Pancreas (tissue), 10 donors: Measurements from ENCODE around the gene SP5. TPM values are rescaled to one million over a fixed set of nuclear protein-coding genes. Genes with fewer than 3 reads are reported as not detected.
"Not testable (repeated sequence)": the region's sequence is repeated elsewhere in the genome, so short reads cannot be mapped to it uniquely, and the experiment has no call there.

Experiments
- ATAC-seq, 4 donors: fragments of 200-7000 bp; cut with Tn5 transposase; one replicate each; pipeline versions ENCODE4 v1.8.0 to v1.9.1; 2020; ENCODE audit warnings: mild to moderate bottlenecking in 4 of 4, moderate library complexity in 4 of 4
- DNase-seq, 6 donors: peaks; one replicate each; pipeline ENCODE4 v3.0.0-alpha.2; 2020
- FAIRE-seq: peaks from 2 replicates; lab custom pipeline; 2012; peaks lifted over from hg19 to GRCh38; lab: Jason Lieb, UNC
- H3K27ac ChIP-seq, 4 donors: fragments of 200-600 bp; sonication (generic); 1 replicate in 3 of 4; 2 replicates in 1 of 4; pipeline versions ENCODE4 v1.5.0 to v1.8.0; 2020
- H3K27me3 ChIP-seq, 4 donors: fragments of 200-600 bp; one replicate each; pipeline ENCODE4 v1.8.0; 2021
- H3K36me3 ChIP-seq, 3 donors: fragments of 200-600 bp; sonication (generic) in 1 of 3; one replicate each; pipeline versions ENCODE4 v1.5.0 to v1.8.0; 2020 to 2021
- H3K4me1 ChIP-seq, 3 donors: fragments of 200-600 bp; one replicate each; pipeline ENCODE4 v1.8.0; 2021
- H3K4me3 ChIP-seq, 4 donors: fragments of 200-600 bp; sonication (generic) in 2 of 4; one replicate each; pipeline versions ENCODE4 v1.5.0 to v1.8.0; 2020 to 2021
- H3K9me3 ChIP-seq, 4 donors: fragments of 200-600 bp; one replicate each; pipeline ENCODE4 v1.8.0; 2021
- WGBS, 2 donors: extraction: QIAGEN DNeasy Blood & Tissue Kit; methylation state at CpG; one replicate each; pipeline ENCODE4 v1.1.7; 2013; 5-methylcytosine and 5-hydroxymethylcytosine counted together
- intact Hi-C, 3 donors: fragments of 100-400 bp; cut with DNase I; formaldehyde crosslinking; loops; one replicate each; pipeline versions ENCODE4 v1.11.1 to v1.14.2; 2022
- polyA plus RNA-seq, 2 donors: library from polyadenylated mRNA; stranded (reverse); fragments of 200-250 nt; gene quantifications; one replicate each; pipeline ENCODE4 v1.2.3, GENCODE V29; 2013
- total RNA-seq, 6 donors: library from RNA; stranded (reverse); fragmentation: NEBNext Ultra II Directional in 4 of 6; extraction: Animal tissue kit (Norgen Biotek cat#: 25700) in 4 of 6; gene quantifications; one replicate each; pipeline versions ENCODE4 v1.2.1 to v1.2.4, GENCODE V29; 2021 to 2023
- TF ChIP-seq, protein P1 (sequence below), 4 donors: fragments of 200-600 bp; sonication (generic) in 3 of 4; IDR thresholded peaks; one replicate each; pipeline versions ENCODE4 v1.5.0 to v1.8.0; 2021; ENCODE audit warnings: antibody characterized with exemption in 4 of 4
- donor health status: healthy with polysubstance abuse.
- donor health status: DM: no; HTN: no; CAD: no; lungs with moderate emphysema.
- donor health status: DM: no; HTN: no; CAD: no.
- donor health status: control.
- donor health status: control.
- donor health status: Bipolar disorder and iron deficiency.
- donor health status: DM: yes; HTN: yes; CAD: no.
- donor health status: DM: no; HTN: no; CAD: no.
- donor health status: DM: no; HTN: no; CAD: no.
- donor health status: DM: yes; HTN: yes; CAD: no.

Gene SP5
- total and polyA plus RNA-seq, 8 donors, result 0.08 to 2.1 (median 0.28) TPM; not detected in 1

DNA sequence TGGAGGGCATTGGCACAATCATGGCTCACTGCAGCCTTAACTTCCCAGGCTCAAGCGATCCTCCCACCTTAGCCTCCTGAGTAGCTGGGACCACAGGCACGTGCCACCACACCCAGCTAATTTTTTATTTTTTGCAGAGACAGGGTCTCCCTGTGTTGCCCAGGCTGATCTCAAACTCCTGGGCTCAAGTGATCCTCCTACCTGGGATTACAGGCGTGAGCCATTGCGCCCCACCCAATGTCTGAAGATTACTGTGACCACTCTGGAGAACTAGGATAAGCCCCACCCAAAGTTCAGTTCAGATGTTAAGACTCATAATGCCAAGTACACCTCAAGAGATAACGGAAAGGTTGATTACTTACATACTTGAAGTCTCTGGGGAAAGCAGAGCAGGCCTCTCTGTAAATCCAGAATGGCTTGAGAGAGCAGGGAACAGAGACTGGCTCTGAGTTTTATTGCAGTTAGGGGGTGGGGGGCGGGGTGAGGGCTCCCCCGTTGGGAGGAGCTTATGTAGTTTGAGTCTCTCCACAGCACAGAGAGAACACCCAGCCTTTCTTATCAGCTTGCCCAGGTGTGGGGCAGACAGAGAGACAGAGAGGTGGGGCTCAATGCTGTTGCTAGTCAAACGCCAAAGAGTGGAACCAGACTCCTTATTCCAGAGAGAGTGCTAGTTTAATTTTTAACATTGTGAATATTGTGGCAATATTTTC, 28.5 kb downstream of the SP5 start:
- 62 to 65% methylated on average over 8 of the region's 8 CpGs for WGBS, 2 donors
- DNase-seq (no peak), FAIRE-seq (no peak), ATAC-seq (peak in 1 of 4 donors; percentile 17)
- no peaks in the 10 kb centered on the region for H3K9me3 ChIP-seq
- no peaks in the 10 kb centered on the region for H3K27me3 ChIP-seq
- no peak overlapping the region for H3K27ac ChIP-seq
- H3K36me3 ChIP-seq, result no peaks in the 10 kb centered on the region
- intact Hi-C loops, result no loop called here
- H3K4me1 ChIP-seq, result no peaks in the 10 kb centered on the region
- TF ChIP-seq, protein P1, sequence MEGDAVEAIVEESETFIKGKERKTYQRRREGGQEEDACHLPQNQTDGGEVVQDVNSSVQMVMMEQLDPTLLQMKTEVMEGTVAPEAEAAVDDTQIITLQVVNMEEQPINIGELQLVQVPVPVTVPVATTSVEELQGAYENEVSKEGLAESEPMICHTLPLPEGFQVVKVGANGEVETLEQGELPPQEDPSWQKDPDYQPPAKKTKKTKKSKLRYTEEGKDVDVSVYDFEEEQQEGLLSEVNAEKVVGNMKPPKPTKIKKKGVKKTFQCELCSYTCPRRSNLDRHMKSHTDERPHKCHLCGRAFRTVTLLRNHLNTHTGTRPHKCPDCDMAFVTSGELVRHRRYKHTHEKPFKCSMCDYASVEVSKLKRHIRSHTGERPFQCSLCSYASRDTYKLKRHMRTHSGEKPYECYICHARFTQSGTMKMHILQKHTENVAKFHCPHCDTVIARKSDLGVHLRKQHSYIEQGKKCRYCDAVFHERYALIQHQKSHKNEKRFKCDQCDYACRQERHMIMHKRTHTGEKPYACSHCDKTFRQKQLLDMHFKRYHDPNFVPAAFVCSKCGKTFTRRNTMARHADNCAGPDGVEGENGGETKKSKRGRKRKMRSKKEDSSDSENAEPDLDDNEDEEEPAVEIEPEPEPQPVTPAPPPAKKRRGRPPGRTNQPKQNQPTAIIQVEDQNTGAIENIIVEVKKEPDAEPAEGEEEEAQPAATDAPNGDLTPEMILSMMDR (IDR thresholded peaks at IDR 0.05), result no peak
- H3K4me3 ChIP-seq, result no peak overlapping the region

DNA sequence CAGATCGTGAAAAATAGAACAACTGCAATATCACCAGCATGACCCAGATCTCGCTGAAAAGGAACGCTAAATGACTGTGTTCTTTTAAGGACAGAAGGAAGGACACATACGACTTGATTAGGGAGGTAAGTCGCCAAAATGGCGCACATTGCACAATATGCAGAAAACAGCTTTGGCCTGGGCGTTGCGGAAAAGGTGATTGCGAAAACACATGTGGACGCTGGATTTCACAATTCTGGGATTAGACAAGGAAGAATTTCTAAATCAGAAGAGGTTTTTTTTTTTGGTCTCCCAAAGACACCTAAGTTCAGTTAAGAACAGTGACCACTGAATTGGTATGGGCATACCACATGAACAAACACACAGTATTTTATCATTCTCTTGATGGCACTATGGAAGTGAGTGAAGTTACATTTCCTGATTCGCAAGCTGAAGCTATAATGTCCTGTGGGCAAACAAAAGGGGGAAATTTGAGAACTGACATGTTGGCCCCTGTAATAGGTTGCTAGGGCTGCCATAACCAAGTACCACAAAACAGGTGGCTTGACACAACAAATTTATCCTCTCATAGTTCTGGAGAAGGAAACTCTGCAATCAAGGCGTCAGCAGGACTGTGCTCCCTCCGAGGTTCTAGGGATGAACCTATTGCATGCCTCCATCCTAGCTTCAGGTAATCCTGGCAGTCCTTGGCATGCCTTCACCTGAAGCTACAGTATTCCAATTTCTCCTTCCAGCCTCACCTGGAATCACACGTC, 29.3 kb downstream of the SP5 start:
- no peak for ATAC-seq
- no peaks in the 10 kb centered on the region for H3K4me1 ChIP-seq
- no peaks in the 10 kb centered on the region for H3K36me3 ChIP-seq
- H3K27ac ChIP-seq, result no peak overlapping the region
- no peak for FAIRE-seq
- no peak for DNase-seq
- H3K27me3 ChIP-seq, result no peaks in the 10 kb centered on the region
- 88 to 94% methylated on average over 14 of the region's 14 CpGs for WGBS, 2 donors
- TF ChIP-seq, protein P1 (IDR thresholded peaks at IDR 0.05), result no peak
- intact Hi-C loops, result no loop called here
- no peak overlapping the region for H3K4me3 ChIP-seq
- H3K9me3 ChIP-seq, result no peaks in the 10 kb centered on the region

GRCh38 chr2:170745305-170745704, 30.2 kb downstream of the SP5 start:
- Histone ChIP-seq H3K36me3 (no peaks in the 10 kb centered on the region), H3K4me1 (no peaks in the 10 kb centered on the region), H3K4me3 (no peak overlapping the region), H3K9me3 (no peaks in the 10 kb centered on the region), H3K27me3 (no peaks in the 10 kb centered on the region), H3K27ac (no peak overlapping the region)
- intact Hi-C loops, result no loop called here
- TF ChIP-seq, protein P1 (IDR thresholded peaks at IDR 0.05), result no peak
- WGBS, 2 donors, result 74 to 76% methylated on average over 6 of the region's 6 CpGs
- DNase-seq, result no peak
- no peak for ATAC-seq
- FAIRE-seq, result no peak

- intact Hi-C loops, result no loop called here
- 64 to 74% methylated on average over 4 of the region's 4 CpGs for WGBS, 2 donors
These were observed 32.8 kb downstream of the SP5 start for GRCh38 chr2:170747921-170748320.

GRCh38 chr2:170751555-170751954, 36.4 kb downstream of the SP5 start:
- H3K27me3 ChIP-seq, H3K27ac ChIP-seq, H3K9me3 ChIP-seq, DNase-seq, H3K4me1 ChIP-seq, H3K36me3 ChIP-seq, H3K4me3 ChIP-seq, intact Hi-C loops, FAIRE-seq: not testable (repeated sequence)
- ATAC-seq, result peak in 2 of 4 donors; percentile 46 to 66
- 92 to 95% methylated on average over 12 of the region's 12 CpGs for WGBS, 2 donors

More at GRCh38 chr2:170747921-170748320, 32.8 kb downstream of the SP5 start:
- FAIRE-seq (no peak), ATAC-seq (no peak), DNase-seq (no peak)
- H3K9me3 ChIP-seq, result no peaks in the 10 kb centered on the region
- TF ChIP-seq, protein P1 (IDR thresholded peaks at IDR 0.05), result no peak
- no peaks in the 10 kb centered on the region for H3K27me3 ChIP-seq
- no peaks in the 10 kb centered on the region for H3K4me1 ChIP-seq
- H3K27ac ChIP-seq, result no peak overlapping the region
- H3K4me3 ChIP-seq, result no peak overlapping the region
- no peaks in the 10 kb centered on the region for H3K36me3 ChIP-seq
